ENCODE results near the gene PLA2G6. TPM values are rescaled to one million over a fixed set of nuclear protein-coding genes. Genes with fewer than 3 reads are reported as not detected.
"Not testable (repeated sequence)": the region's sequence is repeated elsewhere in the genome, so short reads cannot be mapped to it uniquely, and the experiment has no call there.

The PLA2G6 gene
- total RNA-seq, 1 donor from 2014 or later, result 41.6 TPM

DNA sequence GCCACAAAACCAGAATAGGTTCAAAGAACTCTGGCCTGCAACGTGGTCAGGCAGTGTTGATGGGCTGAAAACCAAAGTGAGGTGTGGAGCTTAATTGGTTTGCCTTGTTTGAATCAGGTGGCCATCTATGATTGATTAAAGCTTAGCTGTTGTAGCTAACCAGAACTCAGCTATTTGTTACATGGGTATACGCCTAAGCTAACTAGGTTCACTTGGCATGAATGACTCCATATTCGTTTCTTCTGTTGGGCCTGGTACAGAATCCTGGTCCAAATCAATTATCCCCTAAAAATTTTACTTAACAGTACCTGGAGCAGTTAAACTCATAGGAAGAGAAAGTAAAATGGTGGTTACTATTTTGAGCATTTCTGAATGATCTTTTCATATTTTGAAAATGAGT, 63.4 kb downstream of the PLA2G6 start:
- H3K4me3 Mint-ChIP-seq (ENCODE audit: unreplicated experiment), result no peak overlapping the region

DNA sequence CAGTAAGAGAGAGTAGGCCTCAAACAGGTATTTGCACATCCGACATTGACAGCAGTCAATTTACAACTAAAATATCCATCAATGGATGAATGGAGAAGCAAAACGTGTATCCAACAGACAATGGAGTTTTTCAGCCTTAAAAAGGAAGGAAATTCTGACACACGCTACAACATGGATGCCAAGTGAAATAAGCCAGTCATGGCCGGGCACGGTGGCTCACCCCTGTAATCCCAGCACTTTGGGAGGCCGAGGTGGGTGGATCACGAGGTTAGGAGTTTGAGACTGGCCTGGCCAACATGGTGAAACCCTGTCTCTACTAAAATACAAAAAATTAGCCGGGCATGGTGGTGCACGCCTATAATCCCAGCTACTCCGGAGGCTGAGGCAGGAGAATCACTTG, 64.1 kb downstream of the PLA2G6 start:
- H3K27me3 Mint-ChIP-seq (ENCODE audit: unreplicated experiment); H3K4me1 Mint-ChIP-seq (ENCODE audit: unreplicated experiment); H3K36me3 Mint-ChIP-seq (ENCODE audit: unreplicated experiment); H3K27ac Mint-ChIP-seq (ENCODE audit: unreplicated experiment); H3K4me3 Mint-ChIP-seq (ENCODE audit: unreplicated experiment); H3K9me3 Mint-ChIP-seq (ENCODE audit: unreplicated experiment); DNase-seq (ENCODE audit: extremely low spot score, unreplicated experiment): not testable (repeated sequence)

More for the DNA sequence above, 63.4 kb downstream of the PLA2G6 start:
- TF ChIP-seq, protein P1, sequence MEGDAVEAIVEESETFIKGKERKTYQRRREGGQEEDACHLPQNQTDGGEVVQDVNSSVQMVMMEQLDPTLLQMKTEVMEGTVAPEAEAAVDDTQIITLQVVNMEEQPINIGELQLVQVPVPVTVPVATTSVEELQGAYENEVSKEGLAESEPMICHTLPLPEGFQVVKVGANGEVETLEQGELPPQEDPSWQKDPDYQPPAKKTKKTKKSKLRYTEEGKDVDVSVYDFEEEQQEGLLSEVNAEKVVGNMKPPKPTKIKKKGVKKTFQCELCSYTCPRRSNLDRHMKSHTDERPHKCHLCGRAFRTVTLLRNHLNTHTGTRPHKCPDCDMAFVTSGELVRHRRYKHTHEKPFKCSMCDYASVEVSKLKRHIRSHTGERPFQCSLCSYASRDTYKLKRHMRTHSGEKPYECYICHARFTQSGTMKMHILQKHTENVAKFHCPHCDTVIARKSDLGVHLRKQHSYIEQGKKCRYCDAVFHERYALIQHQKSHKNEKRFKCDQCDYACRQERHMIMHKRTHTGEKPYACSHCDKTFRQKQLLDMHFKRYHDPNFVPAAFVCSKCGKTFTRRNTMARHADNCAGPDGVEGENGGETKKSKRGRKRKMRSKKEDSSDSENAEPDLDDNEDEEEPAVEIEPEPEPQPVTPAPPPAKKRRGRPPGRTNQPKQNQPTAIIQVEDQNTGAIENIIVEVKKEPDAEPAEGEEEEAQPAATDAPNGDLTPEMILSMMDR (IDR thresholded peaks at IDR 0.05), result no peak
- H3K27me3 Mint-ChIP-seq (ENCODE audit: unreplicated experiment), result no peaks in the 10 kb centered on the region
- peaks cover 4% of the 10 kb centered on the region for H3K4me1 Mint-ChIP-seq (ENCODE audit: unreplicated experiment)
- no peaks in the 10 kb centered on the region for H3K9me3 Mint-ChIP-seq (ENCODE audit: unreplicated experiment)
- no peak overlapping the region for H3K27ac Mint-ChIP-seq (ENCODE audit: unreplicated experiment)
- no peaks in the 10 kb centered on the region for H3K36me3 Mint-ChIP-seq (ENCODE audit: unreplicated experiment)
- no peak for DNase-seq (ENCODE audit: extremely low spot score, unreplicated experiment)

GRCh38 chr22:38115423-38116205, 66.0 kb downstream of the PLA2G6 start:
- Mint-ChIP-seq H3K27ac (ENCODE audit: unreplicated experiment) (no peak overlapping the region), H3K36me3 (ENCODE audit: unreplicated experiment) (no peaks in the 10 kb centered on the region), H3K4me3 (ENCODE audit: unreplicated experiment) (no peak overlapping the region), H3K4me1 (ENCODE audit: unreplicated experiment) (peaks cover 11% of the 10 kb centered on the region), H3K9me3 (ENCODE audit: unreplicated experiment) (no peaks in the 10 kb centered on the region), H3K27me3 (ENCODE audit: unreplicated experiment) (no peaks in the 10 kb centered on the region)
- no peak for DNase-seq (ENCODE audit: extremely low spot score, unreplicated experiment)
- TF ChIP-seq, protein P1 (IDR thresholded peaks at IDR 0.05), result no peak

DNA sequence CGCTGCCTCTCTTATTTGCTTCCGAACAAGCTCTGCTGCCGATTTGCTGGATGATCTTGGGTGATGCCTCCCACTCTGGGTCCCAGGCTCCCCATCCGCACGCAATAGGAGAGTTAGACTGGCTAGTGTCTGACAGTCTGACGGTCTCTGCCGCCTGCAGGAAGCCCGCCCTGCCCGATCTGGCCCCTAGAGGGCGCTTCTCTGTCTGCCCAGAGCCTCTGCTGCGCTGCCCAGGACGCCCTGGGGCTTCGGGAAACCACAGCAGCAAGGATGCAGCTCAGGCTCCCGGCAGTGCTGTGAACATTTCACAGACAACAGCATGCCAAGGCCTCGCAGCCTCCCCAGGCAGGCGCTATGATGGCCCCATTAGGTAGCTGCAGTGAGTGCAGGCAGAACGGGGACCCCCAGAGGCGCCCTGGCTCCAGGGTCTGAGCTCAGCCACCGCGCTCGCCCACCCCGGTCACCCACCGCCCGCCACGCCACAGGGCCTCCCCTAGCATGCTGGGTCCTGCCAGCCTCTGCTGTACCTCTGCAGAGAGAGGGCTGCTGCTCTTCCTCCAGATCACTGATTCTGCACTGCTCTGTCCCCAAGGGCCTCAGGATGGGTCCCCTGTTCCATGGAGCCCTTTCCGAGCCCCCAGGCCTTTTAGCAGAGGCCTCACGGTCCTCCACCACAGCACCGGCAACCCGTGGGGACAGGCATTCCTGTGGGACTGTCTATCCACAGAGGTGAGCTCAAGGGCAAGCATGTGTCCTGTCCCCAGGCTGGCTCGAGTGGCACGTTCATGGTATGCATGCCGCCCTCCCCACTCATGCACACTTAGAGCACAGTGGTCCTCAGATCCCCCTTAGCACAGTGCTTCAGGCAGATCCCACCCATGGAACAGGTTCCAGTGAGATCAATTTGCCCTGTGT, 66.9 kb downstream of the PLA2G6 start:
- Mint-ChIP-seq H3K36me3 (ENCODE audit: unreplicated experiment) (no peaks in the 10 kb centered on the region), H3K4me3 (ENCODE audit: unreplicated experiment) (no peak overlapping the region), H3K4me1 (ENCODE audit: unreplicated experiment) (peaks cover 11% of the 10 kb centered on the region), H3K27me3 (ENCODE audit: unreplicated experiment) (no peaks in the 10 kb centered on the region), H3K27ac (ENCODE audit: unreplicated experiment) (no peak overlapping the region), H3K9me3 (ENCODE audit: unreplicated experiment) (no peaks in the 10 kb centered on the region)
- DNase-seq (ENCODE audit: extremely low spot score, unreplicated experiment), result peak; percentile 97
- TF ChIP-seq, protein P1 (IDR thresholded peaks at IDR 0.05), result peak; percentile 97

DNA sequence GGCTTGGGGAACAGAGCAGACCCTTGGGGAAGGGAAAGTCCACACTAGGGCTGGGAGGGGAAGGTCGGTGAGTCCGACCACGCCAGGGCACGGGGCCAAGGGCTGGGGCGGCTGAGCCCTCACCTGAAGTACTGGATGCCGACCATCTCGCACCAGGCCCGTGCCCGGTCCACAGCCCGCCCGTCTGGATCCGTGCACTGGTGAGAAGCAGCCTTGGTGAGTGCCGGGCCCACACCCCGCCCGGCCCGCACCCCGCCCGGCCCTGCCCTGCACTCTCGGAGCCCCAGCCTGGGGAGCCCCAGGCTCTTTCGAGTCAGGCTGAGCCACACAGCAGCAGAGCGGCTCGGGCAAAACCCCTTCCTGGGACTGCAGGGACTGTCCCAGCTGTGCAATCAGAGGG, 69.2 kb downstream of the PLA2G6 start:
- H3K27me3 Mint-ChIP-seq (ENCODE audit: unreplicated experiment), result no peaks in the 10 kb centered on the region
- no peaks in the 10 kb centered on the region for H3K36me3 Mint-ChIP-seq (ENCODE audit: unreplicated experiment)
- TF ChIP-seq, protein P1 (IDR thresholded peaks at IDR 0.05), result no peak
- DNase-seq (ENCODE audit: extremely low spot score, unreplicated experiment), result no peak
- H3K27ac Mint-ChIP-seq (ENCODE audit: unreplicated experiment), result no peak overlapping the region
- H3K9me3 Mint-ChIP-seq (ENCODE audit: unreplicated experiment), result no peaks in the 10 kb centered on the region
- H3K4me1 Mint-ChIP-seq (ENCODE audit: unreplicated experiment), result peaks cover 16% of the 10 kb centered on the region
- no peak overlapping the region for H3K4me3 Mint-ChIP-seq (ENCODE audit: unreplicated experiment)

Measured in osteocyte (in vitro differentiated cells).